KMS-11 (cell line): ENCODE results near the gene MGAT4A.

Experiments
- H2AFZ ChIP-seq: fragments of 200-600 bp; sonication (generic); 2 replicates; pipeline ENCODE4 v1.6.1; 2016; ENCODE audit warnings: antibody characterized with exemption, mixed run types, low read depth
- H3K27ac ChIP-seq: fragments of 200-600 bp; sonication (generic); 2 replicates; pipeline ENCODE4 v1.6.1; 2016; ENCODE audit warnings: mild to moderate bottlenecking, mixed run types
- H3K27me3 ChIP-seq: fragments of 200-600 bp; sonication (generic); 2 replicates; pipeline ENCODE4 v1.6.1; 2017; ENCODE audit warnings: mild to moderate bottlenecking, low read depth, mixed run types, moderate library complexity; ENCODE audit not compliant: insufficient read depth
- H3K36me3 ChIP-seq: fragments of 200-600 bp; sonication (generic); 2 replicates; pipeline ENCODE4 v1.6.1; 2017; ENCODE audit warnings: mild to moderate bottlenecking, mixed run types; ENCODE audit not compliant: insufficient read depth
- H3K4me1 ChIP-seq: fragments of 200-600 bp; sonication (generic); 2 replicates; pipeline ENCODE4 v1.6.1; 2016; ENCODE audit warnings: mild to moderate bottlenecking, low read depth, mixed run types; ENCODE audit not compliant: poor library complexity, severe bottlenecking
- H3K4me2 ChIP-seq: fragments of 200-600 bp; sonication (generic); 2 replicates; pipeline ENCODE4 v1.7.0; 2016; ENCODE audit warnings: mild to moderate bottlenecking, mixed run types
- H3K4me3 ChIP-seq: fragments of 200-600 bp; sonication (generic); IDR thresholded peaks from 2 replicates; pipeline ENCODE4 v1.6.1; 2017; ENCODE audit warnings: low read depth, low read length, mixed read lengths; ENCODE audit not compliant: insufficient read depth
- H3K79me2 ChIP-seq: fragments of 200-600 bp; sonication (generic); 2 replicates; pipeline ENCODE4 v1.6.1; 2016; ENCODE audit warnings: low read depth, mixed run types; ENCODE audit not compliant: insufficient read depth
- H3K9ac ChIP-seq: fragments of 200-600 bp; sonication (generic); 2 replicates; pipeline ENCODE4 v1.6.1; 2016; ENCODE audit warnings: mild to moderate bottlenecking, mixed run types
- H4K20me1 ChIP-seq: fragments of 200-600 bp; sonication (generic); 2 replicates; pipeline ENCODE4 v1.6.1; 2016; ENCODE audit warnings: mild to moderate bottlenecking, mixed run types; ENCODE audit not compliant: insufficient read depth
- TF ChIP-seq, protein P1 (sequence below): fragments of 200-600 bp; sonication (generic); conservative IDR thresholded peaks from 2 replicates; pipeline ENCODE4 v1.6.1; 2017; ENCODE audit warnings: low read depth, mild to moderate bottlenecking, antibody characterized with exemption, low read length, moderate library complexity, mixed read lengths

Gene MGAT4A

DNA sequence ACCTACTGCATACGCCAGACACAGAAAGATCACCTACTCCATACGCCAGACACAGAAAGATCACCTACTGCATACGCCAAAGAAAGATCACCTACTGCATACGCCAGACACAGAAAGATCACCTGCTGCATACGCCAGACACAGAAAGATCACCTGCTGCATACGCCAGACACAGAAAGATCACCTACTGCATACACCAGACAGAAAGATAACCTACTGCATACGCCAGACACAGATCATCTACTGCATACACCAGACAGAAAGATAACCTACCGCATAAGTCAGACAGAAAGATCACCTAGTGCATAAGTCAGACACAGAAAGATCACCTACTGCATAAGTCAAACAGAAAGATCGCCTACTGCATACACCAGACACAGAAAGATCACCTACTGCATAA, 148.4 kb downstream of the MGAT4A start:
- no peaks in the 10 kb centered on the region for H4K20me1 ChIP-seq
- TF ChIP-seq, protein P1, sequence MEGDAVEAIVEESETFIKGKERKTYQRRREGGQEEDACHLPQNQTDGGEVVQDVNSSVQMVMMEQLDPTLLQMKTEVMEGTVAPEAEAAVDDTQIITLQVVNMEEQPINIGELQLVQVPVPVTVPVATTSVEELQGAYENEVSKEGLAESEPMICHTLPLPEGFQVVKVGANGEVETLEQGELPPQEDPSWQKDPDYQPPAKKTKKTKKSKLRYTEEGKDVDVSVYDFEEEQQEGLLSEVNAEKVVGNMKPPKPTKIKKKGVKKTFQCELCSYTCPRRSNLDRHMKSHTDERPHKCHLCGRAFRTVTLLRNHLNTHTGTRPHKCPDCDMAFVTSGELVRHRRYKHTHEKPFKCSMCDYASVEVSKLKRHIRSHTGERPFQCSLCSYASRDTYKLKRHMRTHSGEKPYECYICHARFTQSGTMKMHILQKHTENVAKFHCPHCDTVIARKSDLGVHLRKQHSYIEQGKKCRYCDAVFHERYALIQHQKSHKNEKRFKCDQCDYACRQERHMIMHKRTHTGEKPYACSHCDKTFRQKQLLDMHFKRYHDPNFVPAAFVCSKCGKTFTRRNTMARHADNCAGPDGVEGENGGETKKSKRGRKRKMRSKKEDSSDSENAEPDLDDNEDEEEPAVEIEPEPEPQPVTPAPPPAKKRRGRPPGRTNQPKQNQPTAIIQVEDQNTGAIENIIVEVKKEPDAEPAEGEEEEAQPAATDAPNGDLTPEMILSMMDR = no peak
- H3K9ac ChIP-seq = no peak overlapping the region
- H3K4me2 ChIP-seq = no peak overlapping the region
- no peaks in the 10 kb centered on the region for H3K36me3 ChIP-seq
- H3K79me2 ChIP-seq = no peaks in the 10 kb centered on the region
- no peak overlapping the region for H3K27ac ChIP-seq
- H3K27me3 ChIP-seq = no peaks in the 10 kb centered on the region
- H3K4me3 ChIP-seq = no peak overlapping the region
- H2AFZ ChIP-seq = no peak overlapping the region
- no peaks in the 10 kb centered on the region for H3K4me1 ChIP-seq

GRCh38 chr2:98580656-98581284, 150.2 kb downstream of the MGAT4A start:
- no peak overlapping the region for H3K4me2 ChIP-seq
- H3K4me3 ChIP-seq = no peak overlapping the region
- H3K27me3 ChIP-seq = no peaks in the 10 kb centered on the region
- no peak overlapping the region for H3K27ac ChIP-seq
- no peak overlapping the region for H2AFZ ChIP-seq
- H4K20me1 ChIP-seq = no peaks in the 10 kb centered on the region
- no peak overlapping the region for H3K9ac ChIP-seq
- no peaks in the 10 kb centered on the region for H3K36me3 ChIP-seq
- H3K79me2 ChIP-seq = no peaks in the 10 kb centered on the region
- no peaks in the 10 kb centered on the region for H3K4me1 ChIP-seq
- TF ChIP-seq, protein P1 = peak; percentile 26; the same call in 1 of the 2 replicates

GRCh38 chr2:98579926-98580325, 151.0 kb downstream of the MGAT4A start:
- Histone ChIP-seq H2AFZ (no peak overlapping the region), H4K20me1 (no peaks in the 10 kb centered on the region), H3K27me3 (no peaks in the 10 kb centered on the region), H3K4me2 (no peak overlapping the region), H3K79me2 (no peaks in the 10 kb centered on the region), H3K27ac (no peak overlapping the region), H3K9ac (no peak overlapping the region), H3K4me1 (no peaks in the 10 kb centered on the region), H3K4me3 (no peak overlapping the region), H3K36me3 (no peaks in the 10 kb centered on the region)
- TF ChIP-seq, protein P1 = no peak

- Histone ChIP-seq H4K20me1 (no peaks in the 10 kb centered on the region), H3K36me3 (no peaks in the 10 kb centered on the region), H3K4me1 (no peaks in the 10 kb centered on the region), H3K27ac (no peak overlapping the region), H3K4me3 (no peak overlapping the region), H3K4me2 (no peak overlapping the region), H3K79me2 (no peaks in the 10 kb centered on the region), H3K27me3 (no peaks in the 10 kb centered on the region), H3K9ac (no peak overlapping the region), H2AFZ (no peak overlapping the region)
- TF ChIP-seq, protein P1 = no peak
Measured at GRCh38 chr2:98578231-98578630, 152.7 kb downstream of the MGAT4A start.
